H1 (cell line): Measurements from ENCODE around the gene RORB. TPM values are rescaled to one million over a fixed set of nuclear protein-coding genes. Genes with fewer than 3 reads are reported as not detected.

ENCODE experiments used
- CHD7 ChIP-seq: fragments of 300-600 bp; sonication (generic); IDR thresholded peaks from 2 replicates; pipeline ENCODE4 v1.7.1; 2012; ENCODE audit warnings: low read length, moderate library complexity, mild to moderate bottlenecking, inconsistent platforms; ENCODE audit not compliant: insufficient replicate concordance
- polyA plus RNA-seq, 7 experiments: library from polyadenylated mRNA; depleted of rRNA in 3 of 7; stranded (reverse) in 5 of 7; unstranded in 2 of 7; fragments of >200 nt in 5 of 7; fragments of 200-250 nt in 2 of 7; gene quantifications; 1 replicate in 5 of 7; 2 replicates in 1 of 7; 4 replicates in 1 of 7; pipeline versions ENCODE4 v1.2.1 to v1.2.3, GENCODE V29; 2011 to 2013; ENCODE audit warnings: missing spikeins in 2 of 7, mixed read lengths in 2 of 7
- total RNA-seq: library from RNA; stranded (reverse); fragmentation: NEBNext Ultra II Directional; extraction: Animal tissue kit (Norgen Biotek cat#: 25700); gene quantifications from 2 replicates; pipeline ENCODE4 v1.2.1, GENCODE V29; 2021

Gene RORB
- total and polyA plus RNA-seq, 2 of the 8 experiments (the other 6 are each of a cell fraction or from before 2014, with no cell fraction given), result 2.3 to 7.1 TPM

GRCh38 chr9:74555565-74555964 is 58.4 kb downstream of the RORB start (continued):
- no peak for TF ChIP-seq CHD7
- TF ChIP-seq, all 59 proteins: peak for 0
